ENCODE results near the gene EXOC1.
"Not testable (repeated sequence)": the region's sequence is repeated elsewhere in the genome, so short reads cannot be mapped to it uniquely, and the experiment has no call there.

The EXOC1 gene

DNA sequence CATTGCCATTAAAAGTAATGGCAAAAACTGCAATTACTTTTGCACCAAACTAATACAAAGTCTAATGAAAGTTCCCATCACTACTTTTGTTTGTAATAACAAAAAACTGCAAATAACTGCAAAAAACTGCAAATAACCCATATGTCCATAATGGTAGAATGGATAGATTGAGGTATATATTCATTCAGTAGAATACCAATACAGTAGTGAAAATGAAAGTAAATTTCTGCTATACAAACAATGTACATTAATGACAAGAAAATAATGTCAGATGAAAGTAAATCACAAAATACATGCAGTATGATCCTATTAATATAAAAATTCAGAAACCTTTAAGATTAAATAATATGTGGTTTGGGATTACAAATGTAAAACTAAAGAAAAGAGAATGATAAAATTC is 54.0 kb downstream of the EXOC1 start:
- DNase-seq = no peak

DNA sequence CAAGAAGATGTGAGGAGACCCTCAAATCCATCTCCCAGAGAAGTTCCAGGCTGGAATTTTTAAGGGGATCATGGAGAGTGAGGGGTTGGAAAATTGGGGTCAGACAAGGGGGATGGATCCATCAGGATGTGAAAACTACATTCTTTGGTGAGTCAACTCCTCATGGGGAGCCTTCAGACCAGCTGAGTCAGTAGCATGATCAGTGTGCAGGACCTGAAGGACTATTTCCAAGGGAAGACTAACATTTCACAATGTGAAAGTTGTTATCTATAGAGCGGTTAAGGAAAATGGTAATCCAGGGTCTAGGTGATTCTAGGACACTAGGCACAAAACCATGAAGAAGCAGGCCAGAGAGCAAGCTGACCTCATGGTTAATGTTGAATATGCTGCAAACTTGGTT is 56.7 kb downstream of the EXOC1 start:
- no peak for DNase-seq

DNA sequence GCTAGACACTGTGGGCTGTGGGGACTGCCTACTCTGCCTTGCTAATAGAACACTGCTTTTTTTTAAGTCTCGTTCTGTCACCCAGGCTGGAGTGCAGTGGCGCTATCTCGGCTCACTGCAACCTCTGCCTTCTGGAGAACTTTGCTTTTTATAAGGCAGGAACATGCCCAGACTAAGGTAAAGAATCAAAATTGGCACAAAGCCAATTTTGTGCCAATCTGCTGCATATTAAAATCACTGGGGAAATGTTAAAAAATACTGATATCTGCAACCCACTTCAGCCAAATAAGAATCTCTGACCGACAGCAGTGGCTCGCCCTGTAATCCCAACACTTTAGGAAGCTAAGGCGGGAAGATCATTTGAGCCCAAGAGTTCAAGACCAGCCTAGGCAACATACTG is 58.8 kb downstream of the EXOC1 start:
- no peak for DNase-seq

DNA sequence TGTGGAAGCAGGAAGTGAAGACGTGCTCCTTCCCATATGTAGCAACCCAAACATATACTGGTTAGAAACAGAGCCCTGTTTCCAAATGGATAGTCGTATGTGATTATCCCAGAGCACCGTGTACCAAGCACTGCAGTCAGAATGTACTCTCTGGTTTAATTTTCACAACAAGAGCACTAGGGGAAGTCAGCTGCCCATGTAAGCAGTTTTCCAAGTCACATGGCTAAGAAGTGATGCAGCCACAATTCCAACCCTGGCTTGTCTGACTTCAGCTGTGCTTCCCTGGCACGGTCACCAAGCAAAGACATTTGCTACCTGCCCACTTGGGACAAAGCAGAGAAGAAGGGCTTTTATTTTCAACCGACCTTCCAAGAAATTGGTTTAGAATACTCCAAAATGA is 67.1 kb downstream of the EXOC1 start:
- no peak for DNase-seq

DNA sequence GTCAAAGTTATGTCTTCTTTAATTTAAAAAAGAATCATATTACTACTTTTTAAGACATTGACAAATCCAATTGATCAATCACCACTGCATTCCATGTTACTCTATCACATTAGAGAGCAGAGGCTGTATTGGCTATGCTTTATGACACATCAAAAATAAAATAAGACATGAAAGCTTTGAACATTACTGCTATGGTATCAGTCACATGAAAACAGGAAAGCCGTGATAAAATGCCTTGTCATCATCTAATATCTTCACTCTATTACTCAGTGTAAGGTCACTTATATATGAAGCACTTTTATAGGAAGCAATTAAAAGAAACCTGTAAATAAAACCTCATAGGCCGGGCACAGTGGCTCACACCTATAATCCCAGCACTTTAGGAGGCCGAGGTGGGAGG is 67.6 kb downstream of the EXOC1 start:
- DNase-seq = no peak

DNA sequence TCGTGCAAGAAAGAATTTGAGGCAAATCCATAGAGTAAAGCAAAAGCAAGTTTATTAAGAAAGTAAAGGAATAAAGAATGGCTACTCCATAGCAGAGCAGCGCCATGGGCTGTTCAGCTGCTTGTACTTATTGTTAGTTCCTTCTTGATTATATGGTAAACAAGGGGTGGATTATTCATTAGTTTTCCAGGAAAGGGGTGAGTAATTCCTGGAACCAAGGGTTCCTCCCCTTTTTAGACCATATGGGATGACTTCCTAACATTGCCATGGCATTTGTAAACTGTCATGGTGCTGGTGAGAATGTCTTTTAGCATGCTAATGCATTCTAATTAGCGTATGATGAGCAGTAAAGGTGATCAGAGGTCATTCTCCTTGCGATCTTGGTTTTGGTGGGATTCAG is 71.8 kb downstream of the EXOC1 start:
- no peak for DNase-seq

DNA sequence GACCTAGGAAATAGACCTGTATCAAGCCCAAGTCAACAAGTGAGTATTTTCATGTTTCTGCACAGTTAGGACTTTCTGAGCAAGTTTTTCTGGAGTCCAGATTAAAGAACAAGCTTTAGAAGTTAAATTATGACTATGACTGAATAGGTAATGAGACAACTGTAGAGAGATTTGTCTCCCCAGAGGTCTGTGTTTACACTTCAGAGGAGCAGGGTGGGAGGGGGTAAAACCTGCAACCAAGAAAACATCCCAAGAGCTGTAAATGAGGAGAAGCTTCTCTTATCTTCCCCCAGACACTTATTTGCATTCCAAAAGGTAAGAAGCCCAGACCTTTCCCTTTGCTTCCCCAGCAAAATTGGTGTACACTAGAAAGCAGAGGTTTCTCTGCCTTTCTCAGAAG is 73.2 kb downstream of the EXOC1 start:
- no peak for DNase-seq

DNA sequence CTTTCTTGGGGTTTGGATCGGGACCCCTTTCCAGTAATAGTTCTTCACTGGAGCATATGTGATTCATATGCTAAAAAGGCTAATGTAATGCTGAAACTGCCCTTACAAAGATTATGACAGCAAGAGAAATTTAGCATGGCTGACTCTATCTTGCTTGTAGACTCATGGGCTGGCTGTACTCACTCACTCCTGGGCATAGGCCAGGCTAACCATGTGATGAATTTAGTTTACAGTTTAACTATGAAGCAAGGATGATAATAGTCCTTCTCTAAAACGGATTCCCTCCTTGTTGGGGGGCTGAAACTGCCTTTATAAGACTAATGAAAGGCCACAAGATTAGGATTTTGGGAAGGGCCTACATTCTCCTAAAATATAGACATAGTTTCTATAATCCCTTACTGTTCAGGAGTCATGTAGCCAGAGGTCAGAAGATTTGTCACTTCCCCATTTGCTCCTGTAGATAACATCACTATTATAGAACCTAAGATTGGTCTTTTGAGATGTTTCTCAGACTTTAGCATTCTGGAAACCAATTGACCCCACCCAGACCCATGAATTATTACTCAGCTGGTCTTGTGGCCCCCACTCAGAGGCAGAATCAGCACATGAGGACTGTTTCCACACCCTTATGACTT is 74.5 kb downstream of the EXOC1 start:
- DNase-seq = no peak

DNA sequence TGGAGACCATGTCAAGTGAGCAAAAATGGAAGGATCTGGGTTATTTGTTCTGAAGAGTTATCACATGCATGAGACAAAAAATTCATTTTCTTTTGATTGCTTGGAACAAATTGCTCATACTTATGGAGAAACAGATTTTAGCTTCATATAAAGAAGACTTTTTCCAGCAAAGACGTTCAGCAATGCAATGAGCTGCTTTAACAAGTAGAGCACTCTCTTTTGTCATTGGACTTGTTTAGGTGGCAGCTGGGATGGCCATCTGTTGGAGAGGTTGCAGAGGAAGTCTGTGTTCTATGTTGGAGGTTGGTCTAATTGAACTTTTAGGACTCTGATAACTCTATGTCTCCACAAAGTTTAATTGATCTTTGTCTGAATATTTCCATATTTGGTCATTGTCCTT is 75.4 kb downstream of the EXOC1 start:
- DNase-seq = no peak

DNA sequence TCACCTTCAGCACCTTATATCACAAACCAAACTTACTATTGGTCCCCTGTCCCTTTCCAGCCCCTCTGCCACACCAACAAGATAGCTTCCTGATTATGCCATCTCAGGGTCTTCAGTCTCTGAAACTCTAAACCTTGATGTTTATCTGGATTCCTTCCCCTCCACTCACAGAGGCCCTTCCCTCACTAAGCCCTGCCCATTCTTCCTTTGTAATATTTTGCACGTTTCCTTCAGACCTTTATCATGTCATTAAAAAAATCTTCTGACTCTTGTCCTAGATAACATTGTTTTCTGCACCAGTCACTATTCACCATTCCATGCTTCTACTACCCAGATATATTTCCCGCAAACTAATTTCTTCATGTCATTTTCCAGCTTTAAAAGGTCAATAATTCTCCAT is 77.6 kb downstream of the EXOC1 start:
- no peak for DNase-seq

DNA sequence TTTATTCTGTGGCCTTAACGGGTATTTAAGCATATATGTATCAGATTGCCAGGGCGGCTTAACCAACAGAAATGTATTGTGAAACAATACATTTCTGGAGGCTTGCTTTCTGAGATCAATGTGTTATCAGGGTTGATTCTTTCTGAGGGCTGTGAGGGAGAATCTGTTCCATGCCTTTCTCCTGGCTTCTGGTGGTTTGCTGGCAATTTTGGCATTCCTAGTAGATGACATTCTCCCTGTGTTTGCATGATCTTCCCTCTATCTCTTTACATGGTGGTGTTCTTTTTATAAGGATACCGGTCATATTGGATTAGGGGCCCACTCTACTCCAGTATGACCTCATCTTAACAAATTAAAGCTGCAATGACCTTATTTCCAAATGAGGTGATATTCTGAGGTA is 78.4 kb downstream of the EXOC1 start:
- no peak for DNase-seq

DNA sequence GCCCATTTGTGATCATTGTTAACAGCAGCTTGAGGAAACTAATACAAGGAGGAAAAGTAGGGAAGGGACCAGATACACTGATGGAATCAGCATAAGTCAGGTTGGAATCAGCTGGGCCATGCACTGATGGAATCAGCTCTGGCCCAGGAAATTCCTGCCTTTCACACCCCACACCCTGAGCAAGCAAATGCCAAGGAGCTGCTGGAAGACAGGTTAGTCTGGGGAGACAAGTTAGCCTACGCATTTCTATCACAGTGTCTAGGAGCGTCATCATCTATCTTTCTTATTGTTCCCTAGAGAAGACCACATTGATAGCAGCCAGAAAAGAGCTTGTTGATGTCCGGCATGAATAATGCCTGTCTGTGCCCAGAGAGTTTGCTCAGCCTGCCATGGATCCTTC is 79.1 kb downstream of the EXOC1 start:
- DNase-seq = no peak

DNA sequence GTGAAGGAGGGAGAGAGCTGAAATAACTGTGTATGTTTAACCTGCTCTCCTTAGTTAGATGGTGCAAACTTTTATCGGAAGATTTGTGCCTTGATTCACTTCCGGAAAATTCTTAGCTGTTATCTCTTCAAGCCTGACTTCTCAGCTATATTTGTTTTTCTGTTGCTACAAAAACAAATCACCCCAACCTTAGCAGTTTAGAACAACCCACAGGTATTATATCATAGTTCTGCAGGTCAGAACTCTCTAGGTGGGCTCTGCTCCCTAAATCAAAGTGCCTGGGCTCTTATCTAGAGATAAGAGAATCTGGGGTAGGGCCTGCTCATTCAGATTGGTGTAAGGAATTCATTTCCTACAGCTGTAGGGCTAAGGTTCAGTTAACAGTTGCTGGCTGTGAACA is 80.2 kb downstream of the EXOC1 start:
- DNase-seq = no peak

DNA sequence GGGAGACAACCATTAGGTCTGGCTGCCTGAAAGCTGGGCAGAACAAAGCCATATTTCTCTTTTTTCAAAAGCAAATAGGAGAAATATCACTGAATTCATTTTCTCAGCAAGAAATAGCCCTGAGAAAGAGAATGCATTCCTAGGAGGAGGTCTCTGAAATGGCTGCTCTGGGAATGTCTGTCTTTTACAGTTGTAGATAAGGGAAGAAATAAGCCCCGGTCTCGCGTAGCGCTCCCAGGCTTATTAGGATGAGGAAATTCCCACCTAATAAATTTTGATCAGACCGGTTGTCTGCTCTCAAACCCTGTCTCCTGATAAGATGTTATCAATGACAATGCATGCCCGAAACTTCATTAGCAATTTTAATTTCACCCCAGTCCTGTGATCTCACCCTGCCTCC is 82.5 kb downstream of the EXOC1 start:
- DNase-seq = not testable (repeated sequence)

DNA sequence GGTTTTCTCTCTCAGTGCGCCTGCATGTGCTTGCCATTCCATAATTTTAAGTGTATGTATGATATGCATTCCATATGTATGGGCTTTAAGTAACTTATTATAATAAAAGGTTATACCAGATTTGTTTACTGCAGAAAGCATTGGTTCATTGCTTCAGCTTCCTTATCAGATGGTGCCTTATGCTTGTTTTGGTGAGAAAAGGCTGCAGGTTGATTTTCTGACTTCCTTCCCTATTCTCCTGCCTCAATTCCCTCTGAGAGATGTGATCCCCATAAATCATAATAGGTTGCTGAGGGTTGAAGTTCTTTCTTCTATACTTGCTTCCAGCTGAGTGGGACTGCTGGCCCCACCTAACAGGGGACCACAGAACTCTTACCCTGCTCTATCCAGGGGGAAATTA is 85.0 kb downstream of the EXOC1 start:
- no peak for DNase-seq

DNA sequence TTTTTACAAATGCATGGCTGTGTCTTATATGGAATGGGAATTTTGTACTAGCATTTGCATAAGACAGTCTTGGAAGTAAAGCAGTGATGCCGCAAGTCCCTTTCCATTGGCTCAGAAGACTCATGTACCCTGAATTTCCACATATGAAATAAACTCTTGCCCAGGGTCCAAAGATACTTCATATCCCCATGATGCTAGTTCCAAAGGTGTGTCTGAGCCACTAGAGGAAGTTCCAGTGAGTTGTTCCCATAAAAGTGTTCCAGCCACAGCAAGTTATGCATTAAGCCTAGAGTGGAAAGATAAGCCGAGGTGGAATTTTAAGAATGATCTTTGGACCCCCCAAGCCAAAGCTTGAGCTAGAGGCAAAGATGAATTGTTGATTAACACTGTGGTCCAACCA is 86.0 kb downstream of the EXOC1 start:
- no peak for DNase-seq

DNA sequence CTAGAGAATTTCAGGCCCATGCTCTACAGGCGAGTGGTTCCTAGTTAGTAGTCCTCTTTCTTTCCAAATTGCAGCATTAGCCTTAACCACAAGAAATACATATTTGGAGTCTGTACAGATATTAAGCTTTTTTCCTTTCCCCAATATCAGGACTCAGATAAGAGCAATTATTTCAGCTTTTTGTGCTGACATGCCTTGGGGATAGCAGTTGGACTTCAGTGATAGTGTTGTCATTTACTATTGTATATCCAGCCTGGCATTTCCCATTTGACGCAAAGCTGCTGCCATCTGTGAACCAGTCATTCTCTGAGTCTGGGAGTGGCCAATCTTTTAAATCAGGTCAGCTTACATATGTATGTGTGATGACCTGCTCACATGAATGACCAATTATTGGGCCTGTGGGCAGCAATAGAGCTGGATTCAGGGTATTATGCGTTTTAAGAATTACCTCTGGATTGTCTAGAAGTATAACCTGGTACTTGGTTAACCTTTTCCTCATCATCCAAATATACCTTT is 88.5 kb downstream of the EXOC1 start:
- no peak for DNase-seq

DNA sequence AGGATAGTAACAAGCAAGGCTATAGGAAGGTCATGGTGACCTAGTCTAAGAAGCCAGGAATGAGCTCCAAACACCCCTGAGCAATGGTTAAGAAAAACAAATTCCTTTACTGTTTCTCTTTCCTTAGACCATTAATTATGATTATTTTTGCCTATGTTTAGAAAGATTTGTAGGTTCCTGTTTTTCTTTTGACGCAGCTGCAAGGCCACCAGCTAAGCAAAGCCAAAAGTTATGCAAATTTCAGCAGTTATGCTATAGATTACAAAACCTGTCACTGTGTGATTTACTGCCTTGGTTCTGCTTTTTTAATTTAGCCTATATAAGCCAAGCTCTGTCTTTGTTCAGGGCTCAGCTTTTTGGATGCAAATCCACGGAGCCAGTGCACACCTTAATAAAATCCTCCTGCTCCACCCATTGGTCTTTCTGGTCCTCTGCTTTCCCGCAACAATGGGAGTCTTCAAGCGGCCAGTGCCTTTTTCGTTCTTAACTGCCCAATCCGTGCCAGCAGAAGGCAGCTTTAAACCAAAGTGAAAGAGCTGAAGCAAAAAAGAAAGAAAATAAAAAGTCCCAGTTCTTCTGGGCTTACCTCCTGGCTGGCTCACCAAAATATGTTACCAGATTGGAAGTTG is 93.9 kb downstream of the EXOC1 start:
- no peak for DNase-seq

DNA sequence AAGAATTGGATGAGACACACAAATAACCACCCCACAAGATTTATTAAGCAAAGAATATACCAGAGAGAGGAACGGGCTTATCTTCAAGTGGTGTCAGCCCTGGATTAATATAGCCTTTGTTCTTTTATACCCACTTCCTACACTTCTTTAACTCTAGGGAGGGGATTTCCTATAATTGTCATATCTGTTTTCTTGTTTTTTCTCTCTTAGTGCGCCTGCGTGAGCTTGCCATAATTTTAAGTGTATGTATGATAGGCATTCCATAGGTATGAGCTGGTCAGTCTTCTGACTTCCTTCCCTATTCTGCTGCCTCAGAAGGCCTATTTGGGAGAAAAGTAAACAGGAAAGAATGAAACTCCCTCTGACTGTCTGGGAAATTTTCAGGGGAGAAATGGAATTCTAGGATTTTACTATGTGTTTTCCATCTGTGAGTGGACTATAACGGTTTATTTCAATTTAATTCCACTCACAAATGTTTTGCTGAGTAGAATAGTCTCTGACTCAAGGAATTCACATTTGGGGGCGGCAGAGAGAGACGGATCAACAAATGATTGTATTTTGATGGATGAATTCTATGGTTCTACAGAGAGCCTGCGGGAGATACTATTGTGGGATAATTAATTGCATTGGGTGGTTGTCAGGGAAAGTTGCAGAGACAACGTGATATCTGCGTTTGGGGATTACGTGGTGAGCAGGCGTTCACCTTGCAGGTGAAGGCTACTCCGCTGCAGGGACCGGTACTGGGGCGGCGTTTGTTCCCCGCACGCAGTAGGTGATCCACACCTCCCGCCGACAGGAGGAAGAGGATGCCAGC is 94.7 kb downstream of the EXOC1 start:
- peak; percentile 39 for DNase-seq

DNA sequence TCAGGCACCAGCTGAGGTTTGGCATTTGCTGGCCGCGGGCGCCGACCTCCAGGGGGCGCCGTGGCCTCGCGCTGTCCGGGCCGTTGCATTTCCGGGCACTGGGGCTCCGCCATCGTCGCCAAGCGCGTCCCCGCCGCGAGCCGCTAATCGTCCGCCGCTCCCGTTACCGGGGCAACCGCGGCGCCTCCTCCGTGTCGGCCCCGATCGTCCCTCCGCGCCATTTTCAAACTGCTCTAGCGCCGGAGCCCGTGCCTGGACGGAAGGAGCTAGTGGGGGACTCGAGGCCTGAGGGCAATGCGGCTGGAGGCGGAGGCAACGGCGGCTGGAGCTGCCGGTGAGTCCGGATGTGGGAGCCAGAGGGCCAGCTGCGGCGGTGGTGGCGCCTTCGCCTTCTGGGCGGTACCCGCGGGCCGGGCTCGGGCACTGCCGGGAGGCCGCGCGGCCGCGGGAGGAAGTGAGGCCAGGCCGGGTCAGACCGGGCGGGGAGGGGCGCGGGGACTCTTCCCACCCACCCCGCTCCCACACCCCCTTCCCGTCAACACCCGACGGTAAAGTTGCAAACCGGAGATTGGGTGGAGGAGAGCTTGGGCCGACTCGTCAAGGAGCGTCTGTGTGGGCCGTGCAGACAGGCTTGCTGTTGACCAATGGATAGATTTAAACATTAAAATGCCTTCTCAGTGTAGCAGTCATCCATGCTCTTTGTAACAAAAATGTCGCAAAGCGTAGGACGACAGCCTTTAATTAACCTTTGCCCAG is 95.5 kb downstream of the EXOC1 start, which contains the start of gene CEP135:
TSS of gene CEP135 (plus strand) at position 220 of the 756 bp plus-strand sequence. CDS start 3,186 bp downstream, outside the sequence.
- peak; percentile 92 for DNase-seq

DNA sequence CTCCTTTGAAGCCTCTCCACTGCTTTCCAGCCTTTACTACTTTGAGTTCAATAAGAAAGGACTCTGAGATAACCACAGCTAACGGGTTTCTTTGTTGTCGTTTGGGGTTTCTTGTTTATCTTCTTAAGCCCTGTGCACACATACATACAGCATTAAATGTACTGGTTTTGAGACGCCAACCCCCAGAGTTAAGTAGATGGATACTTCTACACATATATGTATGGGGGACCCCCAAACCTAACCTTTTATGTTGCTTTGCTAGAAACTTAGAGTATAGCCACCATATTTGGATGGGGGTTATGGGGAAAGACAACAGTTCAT is 96.0 kb downstream of the EXOC1 start:
- DNase-seq = no peak

DNA sequence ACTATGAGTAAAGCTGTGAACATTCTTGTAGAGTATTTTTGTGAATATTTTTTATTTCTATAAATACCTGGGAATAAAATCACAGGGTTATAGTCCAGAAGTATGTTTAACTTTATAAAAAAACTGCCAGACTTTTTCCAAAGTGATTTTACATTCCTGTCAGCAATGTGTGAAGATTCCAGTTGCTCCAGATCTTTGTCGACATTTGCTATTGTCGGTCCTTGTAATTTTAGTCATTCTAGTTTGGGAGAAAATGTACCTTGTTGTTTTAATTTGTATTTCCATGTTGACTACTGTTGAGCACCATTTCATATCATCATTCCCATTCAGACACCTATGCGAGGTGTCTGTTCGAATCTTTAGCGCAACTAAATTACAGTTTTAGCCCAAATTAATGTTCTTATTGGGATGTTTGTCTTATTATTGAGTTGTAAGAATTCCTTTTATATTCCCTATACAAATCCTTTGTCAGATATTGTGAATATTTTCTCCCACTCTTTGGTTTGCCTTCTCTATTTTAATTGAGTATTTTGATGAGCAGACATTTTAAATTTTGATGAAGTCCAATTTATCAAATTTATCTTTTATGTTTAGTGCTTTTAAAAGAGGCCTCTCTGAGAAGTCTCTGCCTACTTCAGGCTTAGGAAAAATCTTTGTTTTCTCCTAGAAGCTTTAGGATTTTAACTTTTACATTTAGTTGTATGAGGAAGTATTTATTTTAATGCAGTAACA is 97.9 kb downstream of the EXOC1 start:
- DNase-seq = no peak

All from stimulated activated CD8-positive, alpha-beta memory T cell treated with anti-CD3 and anti-CD28 coated beads, Interleukin-4, amount 100 ng/mL, for 48 hours (primary cell).